ENCODE data around the gene PLA2G4B.

GRCh38 chr15:41894251-41894790, 55.7 kb downstream of the PLA2G4B start:
- TF ChIP-seq CTCF (IDR thresholded peaks at IDR 0.05) (no peak), POLR2A (IDR thresholded peaks at IDR 0.05) (no peak), EP300 (IDR thresholded peaks at IDR 0.05) (no peak)

Measured in tibial nerve (tissue), 4 donors.